ENCODE results near the gene PIBF1.
A peak's percentile ranks its signal among the peaks of the same experiment; 100 is the strongest.

PIBF1 gene

GRCh38 chr13:72963762-72964161, 181.8 kb downstream of the PIBF1 start:
- in situ Hi-C loops (cut with HindIII; ENCODE audit: low sequenced_read_pairs) = no loop called here

GRCh38 chr13:72970301-72970880, 188.5 kb downstream of the PIBF1 start:
- H3K4me3 ChIP-seq (ENCODE audit: low read depth, low read length) = no peak overlapping the region
- no peak for TF ChIP-seq CTCF (IDR thresholded peaks at IDR 0.05; ENCODE audit: low read depth, low read length, missing control alignments)
- in situ Hi-C loops (cut with HindIII; ENCODE audit: low sequenced_read_pairs) = no loop called here
- no peak for DNase-seq (ENCODE audit: low read depth)

More at GRCh38 chr13:72963762-72964161, 181.8 kb downstream of the PIBF1 start:
- no peak for TF ChIP-seq CTCF (IDR thresholded peaks at IDR 0.05; ENCODE audit: low read depth, low read length, missing control alignments)
- DNase-seq (ENCODE audit: low read depth) = no peak
- no peak overlapping the region for H3K4me3 ChIP-seq (ENCODE audit: low read depth, low read length)

GRCh38 chr13:72970956-72971355, 189.0 kb downstream of the PIBF1 start:
- TF ChIP-seq CTCF (IDR thresholded peaks at IDR 0.05; ENCODE audit: low read depth, low read length, missing control alignments) = no peak
- DNase-seq (ENCODE audit: low read depth) = peak; percentile 35
- in situ Hi-C loops (cut with HindIII; ENCODE audit: low sequenced_read_pairs) = no loop called here
- H3K4me3 ChIP-seq (ENCODE audit: low read depth, low read length) = no peak overlapping the region

GRCh38 chr13:72973234-72973633, 191.3 kb downstream of the PIBF1 start:
- in situ Hi-C loops (cut with HindIII; ENCODE audit: low sequenced_read_pairs) = no loop called here
- no peak overlapping the region for H3K4me3 ChIP-seq (ENCODE audit: low read depth, low read length)
- no peak for DNase-seq (ENCODE audit: low read depth)
- no peak for TF ChIP-seq CTCF (IDR thresholded peaks at IDR 0.05; ENCODE audit: low read depth, low read length, missing control alignments)

- no peak for DNase-seq (ENCODE audit: low read depth)
- TF ChIP-seq CTCF (IDR thresholded peaks at IDR 0.05; ENCODE audit: low read depth, low read length, missing control alignments) = no peak
- in situ Hi-C loops (cut with HindIII; ENCODE audit: low sequenced_read_pairs) = no loop called here
- H3K4me3 ChIP-seq (ENCODE audit: low read depth, low read length) = no peak overlapping the region
Measured at GRCh38 chr13:72983085-72983768, 201.3 kb downstream of the PIBF1 start.

GRCh38 chr13:72985610-72986009, 203.7 kb downstream of the PIBF1 start:
- no peak for DNase-seq (ENCODE audit: low read depth)
- in situ Hi-C loops (cut with HindIII; ENCODE audit: low sequenced_read_pairs) = no loop called here
- no peak overlapping the region for H3K4me3 ChIP-seq (ENCODE audit: low read depth, low read length)
- no peak for TF ChIP-seq CTCF (IDR thresholded peaks at IDR 0.05; ENCODE audit: low read depth, low read length, missing control alignments)
